HEK293 (cell line): ENCODE data around the gene NR4A3.

Source experiments
- CTCF ChIA-PET: fragments of 350-600 bp; formaldehyde crosslinking; extraction: SDS; loops from one replicate; lab custom pipeline; 2021; ENCODE audit warnings: antibody characterized with exemption; lab: Yijun Ruan, JAX
- POLR2A ChIA-PET: fragments of 300-600 bp; formaldehyde crosslinking; extraction: SDS; loops from one replicate; lab custom pipeline; 2020; ENCODE audit warnings: antibody characterized with exemption, inconsistent platforms; lab: Yijun Ruan, JAX
- H3K27ac ChIP-seq: fragments of 200-500 bp; sonication (Bioruptor generic); 2 replicates; pipeline ENCODE4 v1.5.1; 2014; ENCODE audit warnings: low read depth, low read length, control low read depth, inconsistent platforms; ENCODE audit errors: extremely low read depth
- H3K36me3 ChIP-seq, 2 experiments: fragments of 200-500 bp in 1 of 2; sonication (Bioruptor generic) in 1 of 2; 1 replicate in 1 of 2; 2 replicates in 1 of 2; pipeline ENCODE4 v1.5.1; 2014 to 2017; ENCODE audit warnings: inconsistent platforms in 2 of 2, low read length in 2 of 2; ENCODE audit not compliant: control insufficient read depth in 2 of 2, insufficient read depth in 1 of 2
- H3K4me1 ChIP-seq: fragments of 200-500 bp; sonication (Bioruptor generic); 2 replicates; pipeline ENCODE4 v1.5.1; 2014; ENCODE audit warnings: mild to moderate bottlenecking, low read length, inconsistent platforms; ENCODE audit not compliant: control insufficient read depth, insufficient read depth
- H3K4me3 ChIP-seq: 2 replicates; pipeline ENCODE4 v1.5.1; 2011; ENCODE audit warnings: low read depth, mild to moderate bottlenecking, control low read depth, low read length, moderate library complexity
- H3K9me3 ChIP-seq: fragments of 200-500 bp; sonication (Bioruptor generic); 2 replicates; pipeline ENCODE4 v1.5.1; 2014; ENCODE audit warnings: low read depth, low read length, inconsistent platforms; ENCODE audit not compliant: control insufficient read depth, insufficient read depth
- AEBP2 ChIP-seq: fragments of 450-650 bp; formaldehyde crosslinking; IDR thresholded peaks from 2 replicates; pipeline ENCODE4 v1.5.1; 2016; ENCODE audit warnings: missing biosample characterization, missing genetic modification characterization, borderline replicate concordance
- EGR2 ChIP-seq: fragments of 450-650 bp; formaldehyde crosslinking; IDR thresholded peaks from 2 replicates; pipeline ENCODE4 v1.5.1; 2016; ENCODE audit warnings: low read depth, missing biosample characterization, missing genetic modification characterization
- OSR2 ChIP-seq: fragments of 450-650 bp; formaldehyde crosslinking; IDR thresholded peaks from 2 replicates; pipeline ENCODE4 v1.5.1; 2016; ENCODE audit warnings: missing biosample characterization, missing genetic modification characterization
- ZBTB17 ChIP-seq: fragments of 450-650 bp; formaldehyde crosslinking; IDR thresholded peaks from 2 replicates; pipeline ENCODE4 v1.5.1; 2016; ENCODE audit warnings: missing biosample characterization, missing genetic modification characterization
- ZNF24 ChIP-seq: fragments of 450-650 bp; formaldehyde crosslinking; IDR thresholded peaks from 2 replicates; pipeline ENCODE4 v1.5.1; 2016; ENCODE audit warnings: missing biosample characterization, missing genetic modification characterization
- ZNF280D ChIP-seq: fragments of 450-650 bp; formaldehyde crosslinking; IDR thresholded peaks from 2 replicates; pipeline ENCODE4 v1.5.1; 2016; ENCODE audit warnings: missing biosample characterization, missing genetic modification characterization
- ZNF354C ChIP-seq: fragments of 450-650 bp; formaldehyde crosslinking; IDR thresholded peaks from 2 replicates; pipeline ENCODE4 v1.5.1; 2016; ENCODE audit warnings: missing biosample characterization, missing genetic modification characterization, low read depth, borderline replicate concordance
- ZNF37A ChIP-seq: fragments of 450-650 bp; IDR thresholded peaks from 2 replicates; pipeline ENCODE4 v1.5.1; 2018; ENCODE audit warnings: missing biosample characterization, missing genetic modification characterization
- ZNF449 ChIP-seq: fragments of 450-650 bp; formaldehyde crosslinking; IDR thresholded peaks from 2 replicates; pipeline ENCODE4 v1.5.1; 2017; ENCODE audit warnings: missing biosample characterization, mild to moderate bottlenecking, missing genetic modification characterization, moderate library complexity
- ZNF473 ChIP-seq: fragments of 450-650 bp; formaldehyde crosslinking; IDR thresholded peaks from 2 replicates; pipeline ENCODE4 v1.5.1; 2017; ENCODE audit warnings: missing biosample characterization, missing genetic modification characterization
- ZNF510 ChIP-seq: fragments of 450-650 bp; formaldehyde crosslinking; IDR thresholded peaks from 2 replicates; pipeline ENCODE4 v1.5.1; 2018; ENCODE audit warnings: mild to moderate bottlenecking, missing genetic modification characterization, missing biosample characterization; ENCODE audit not compliant: insufficient replicate concordance
- ZNF518A ChIP-seq: fragments of 450-650 bp; formaldehyde crosslinking; conservative IDR thresholded peaks from 2 replicates; pipeline ENCODE4 v1.5.1; 2016; ENCODE audit warnings: low read depth, missing biosample characterization, missing genetic modification characterization
- ZNF521 ChIP-seq: fragments of 450-650 bp; formaldehyde crosslinking; IDR thresholded peaks from 2 replicates; pipeline ENCODE4 v1.5.1; 2017; ENCODE audit warnings: missing biosample characterization, mild to moderate bottlenecking, missing genetic modification characterization
- ZNF585B ChIP-seq: fragments of 450-650 bp; formaldehyde crosslinking; IDR thresholded peaks from 2 replicates; pipeline ENCODE4 v1.5.1; 2016; ENCODE audit warnings: missing biosample characterization, missing genetic modification characterization
- ZNF707 ChIP-seq: fragments of 450-650 bp; formaldehyde crosslinking; IDR thresholded peaks from 2 replicates; pipeline ENCODE4 v1.5.1; 2016; ENCODE audit warnings: missing biosample characterization, missing genetic modification characterization
- ZNF768 ChIP-seq: fragments of 450-650 bp; formaldehyde crosslinking; IDR thresholded peaks from 2 replicates; pipeline ENCODE4 v1.5.1; 2018; ENCODE audit warnings: missing biosample characterization, mild to moderate bottlenecking, missing genetic modification characterization
- ZNF776 ChIP-seq: fragments of 450-650 bp; formaldehyde crosslinking; IDR thresholded peaks from 2 replicates; pipeline ENCODE4 v1.5.0; 2017; ENCODE audit warnings: missing biosample characterization, missing genetic modification characterization, borderline replicate concordance
- ZNF843 ChIP-seq: fragments of 450-650 bp; formaldehyde crosslinking; IDR thresholded peaks from 2 replicates; pipeline ENCODE4 v1.5.1; 2016; ENCODE audit warnings: missing biosample characterization, missing genetic modification characterization

NR4A3 gene

GRCh38 chr9:99881769-99882168 is 60.1 kb downstream of the NR4A3 start:
- Histone ChIP-seq H3K36me3 (no peaks in the 10 kb centered on the region), H3K9me3 (no peaks in the 10 kb centered on the region), H3K4me3 (no peak overlapping the region), H3K27ac (no peak overlapping the region), H3K4me1 (no peaks in the 10 kb centered on the region)
- ChIA-PET POLR2A (interaction anchor here (0.6 kb wide), 1 partner anchor 414 kb away, joined by 4 read pairs; no protein-coding TSS in a partner anchor), CTCF (no interaction called here)
- TF ChIP-seq ZNF24 = no peak
- TF ChIP-seq OSR2 (tag by site-specific recombination) = no peak
- TF ChIP-seq AEBP2 (tag by site-specific recombination) = no peak
- TF ChIP-seq ZNF843 (tag by site-specific recombination) = no peak
- TF ChIP-seq ZNF768 (tag by site-specific recombination) = no peak
- no peak for TF ChIP-seq ZNF354C (tag by site-specific recombination)
- no peak for TF ChIP-seq ZBTB17 (tag by site-specific recombination)
- TF ChIP-seq ZNF585B = no peak

- ChIA-PET CTCF (no interaction called here), POLR2A (no interaction called here)
- no peaks in the 10 kb centered on the region for H3K4me1 ChIP-seq
- no peak overlapping the region for H3K4me3 ChIP-seq
- H3K36me3 ChIP-seq = no peaks in the 10 kb centered on the region
- no peak for TF ChIP-seq ZNF449 (tag by site-specific recombination)
- no peak for TF ChIP-seq ZNF707 (tag by site-specific recombination)
- TF ChIP-seq ZNF776 (tag by site-specific recombination) = no peak
- TF ChIP-seq ZNF585B = no peak
- TF ChIP-seq ZNF280D (tag by site-specific recombination) = no peak
- TF ChIP-seq ZNF521 (tag by site-specific recombination) = no peak
- no peak for TF ChIP-seq ZNF37A (tag by site-specific recombination)
- no peak for TF ChIP-seq OSR2 (tag by site-specific recombination)
- TF ChIP-seq ZNF510 (tag by site-specific recombination) = no peak
- TF ChIP-seq ZNF518A (tag by site-specific recombination) = no peak
- TF ChIP-seq ZNF473 = no peak
- TF ChIP-seq EGR2 = no peak
- no peak for TF ChIP-seq ZBTB17 (tag by site-specific recombination)
- no peak overlapping the region for H3K27ac ChIP-seq
- H3K9me3 ChIP-seq = no peaks in the 10 kb centered on the region
Measured at GRCh38 chr9:99885747-99886146, 64.1 kb downstream of the NR4A3 start.
